PFSK-1 (cell line): Measurements from ENCODE around the gene FOXP4.

Source experiments
- FOXP2 ChIP-seq: optimal IDR thresholded peaks from 2 replicates; pipeline ENCODE3; 2011; ENCODE audit warnings: borderline replicate concordance, control low read depth, inconsistent platforms; ENCODE audit not compliant: insufficient read depth; ENCODE audit errors: extremely low read length, extremely low read depth
- POLR2AphosphoS5 ChIP-seq: IDR thresholded peaks from 2 replicates; pipeline ENCODE4 v1.6.1; 2012; ENCODE audit warnings: low read depth, mild to moderate bottlenecking, control low read depth, low read length, moderate library complexity
- SIN3A ChIP-seq: IDR thresholded peaks from 2 replicates; pipeline ENCODE4 v1.6.1; 2012; ENCODE audit warnings: mild to moderate bottlenecking, low read length, moderate library complexity, borderline replicate concordance; ENCODE audit not compliant: insufficient read depth
- TAF1 ChIP-seq: IDR thresholded peaks from 2 replicates; pipeline ENCODE4 v1.6.1; 2012; ENCODE audit warnings: low read length, control low read depth, borderline replicate concordance; ENCODE audit not compliant: insufficient read depth
- TF ChIP-seq, protein P1 (sequence below), 2 experiments: IDR thresholded peaks; 2 replicates each; pipeline versions ENCODE4 v1.6.1 to v1.8.0; 2011 to 2012; ENCODE audit warnings: low read depth in 2 of 2, low read length in 2 of 2, control low read depth in 1 of 2, inconsistent platforms in 1 of 2, mild to moderate bottlenecking in 1 of 2, moderate library complexity in 1 of 2; ENCODE audit not compliant: insufficient read depth in 1 of 2

Gene FOXP4

DNA sequence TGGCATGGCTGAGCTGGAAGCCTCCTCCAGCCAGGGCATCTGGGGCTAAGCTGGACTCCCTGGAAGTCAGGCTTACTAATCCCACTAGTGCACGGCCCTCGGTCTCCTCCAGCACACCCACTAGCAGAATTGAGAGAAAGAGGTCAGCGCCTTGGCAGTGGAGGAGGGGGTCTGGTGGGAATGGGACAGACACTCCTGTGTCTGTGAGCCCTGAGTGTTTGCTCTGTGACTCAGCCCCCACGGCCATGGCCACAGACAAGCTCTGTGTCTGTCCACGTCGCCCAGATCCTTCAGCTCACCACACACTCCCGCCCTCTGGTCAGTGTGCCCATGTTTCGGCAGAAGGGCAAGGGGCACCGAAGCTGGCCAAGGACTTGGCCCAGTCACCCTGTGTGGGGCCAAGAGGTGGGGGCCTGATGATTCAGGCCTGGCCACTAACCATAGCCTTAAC lies 100.9 kb downstream of the FOXP4 start:
- TF ChIP-seq, protein P1, sequence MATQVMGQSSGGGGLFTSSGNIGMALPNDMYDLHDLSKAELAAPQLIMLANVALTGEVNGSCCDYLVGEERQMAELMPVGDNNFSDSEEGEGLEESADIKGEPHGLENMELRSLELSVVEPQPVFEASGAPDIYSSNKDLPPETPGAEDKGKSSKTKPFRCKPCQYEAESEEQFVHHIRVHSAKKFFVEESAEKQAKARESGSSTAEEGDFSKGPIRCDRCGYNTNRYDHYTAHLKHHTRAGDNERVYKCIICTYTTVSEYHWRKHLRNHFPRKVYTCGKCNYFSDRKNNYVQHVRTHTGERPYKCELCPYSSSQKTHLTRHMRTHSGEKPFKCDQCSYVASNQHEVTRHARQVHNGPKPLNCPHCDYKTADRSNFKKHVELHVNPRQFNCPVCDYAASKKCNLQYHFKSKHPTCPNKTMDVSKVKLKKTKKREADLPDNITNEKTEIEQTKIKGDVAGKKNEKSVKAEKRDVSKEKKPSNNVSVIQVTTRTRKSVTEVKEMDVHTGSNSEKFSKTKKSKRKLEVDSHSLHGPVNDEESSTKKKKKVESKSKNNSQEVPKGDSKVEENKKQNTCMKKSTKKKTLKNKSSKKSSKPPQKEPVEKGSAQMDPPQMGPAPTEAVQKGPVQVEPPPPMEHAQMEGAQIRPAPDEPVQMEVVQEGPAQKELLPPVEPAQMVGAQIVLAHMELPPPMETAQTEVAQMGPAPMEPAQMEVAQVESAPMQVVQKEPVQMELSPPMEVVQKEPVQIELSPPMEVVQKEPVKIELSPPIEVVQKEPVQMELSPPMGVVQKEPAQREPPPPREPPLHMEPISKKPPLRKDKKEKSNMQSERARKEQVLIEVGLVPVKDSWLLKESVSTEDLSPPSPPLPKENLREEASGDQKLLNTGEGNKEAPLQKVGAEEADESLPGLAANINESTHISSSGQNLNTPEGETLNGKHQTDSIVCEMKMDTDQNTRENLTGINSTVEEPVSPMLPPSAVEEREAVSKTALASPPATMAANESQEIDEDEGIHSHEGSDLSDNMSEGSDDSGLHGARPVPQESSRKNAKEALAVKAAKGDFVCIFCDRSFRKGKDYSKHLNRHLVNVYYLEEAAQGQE (IDR thresholded peaks at IDR 0.05; ENCODE audit: insufficient read depth in 1 of 2, low read depth in 2 of 2, low read length in 2 of 2), result no peak
- TF ChIP-seq FOXP2 (no peak), SIN3A (no peak), TAF1 (no peak), POLR2AphosphoS5 (no peak)

DNA sequence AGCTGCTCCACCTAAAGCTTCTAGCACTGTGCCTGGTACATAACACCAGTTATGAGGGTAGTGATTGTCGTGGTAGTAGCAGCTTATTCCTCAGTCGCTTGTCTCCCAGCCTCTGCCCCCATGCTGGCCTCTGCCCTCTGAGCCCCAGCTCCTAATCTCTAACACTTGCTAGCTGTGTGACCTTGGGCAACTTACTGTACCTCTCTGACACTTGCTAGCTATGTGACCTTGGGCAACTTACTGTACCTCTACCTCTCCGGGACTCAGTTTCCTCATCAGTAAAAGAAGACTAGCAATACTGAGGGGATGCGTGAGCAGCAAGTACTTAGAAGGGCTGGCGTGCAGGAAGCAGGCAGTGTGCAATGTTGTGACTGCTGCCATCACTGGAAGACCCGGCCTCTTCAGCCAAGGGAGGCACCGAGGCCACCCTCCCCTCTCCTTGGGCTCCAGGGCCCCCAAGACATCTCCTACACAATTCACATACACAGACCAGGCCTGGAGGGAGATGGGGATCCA lies 101.9 kb downstream of the FOXP4 start:
- no peak for TF ChIP-seq SIN3A
- no peak for TF ChIP-seq TAF1
- TF ChIP-seq, protein P1 (IDR thresholded peaks at IDR 0.05; ENCODE audit: insufficient read depth in 1 of 2, low read depth in 2 of 2, low read length in 2 of 2), result no peak
- no peak for TF ChIP-seq FOXP2

DNA sequence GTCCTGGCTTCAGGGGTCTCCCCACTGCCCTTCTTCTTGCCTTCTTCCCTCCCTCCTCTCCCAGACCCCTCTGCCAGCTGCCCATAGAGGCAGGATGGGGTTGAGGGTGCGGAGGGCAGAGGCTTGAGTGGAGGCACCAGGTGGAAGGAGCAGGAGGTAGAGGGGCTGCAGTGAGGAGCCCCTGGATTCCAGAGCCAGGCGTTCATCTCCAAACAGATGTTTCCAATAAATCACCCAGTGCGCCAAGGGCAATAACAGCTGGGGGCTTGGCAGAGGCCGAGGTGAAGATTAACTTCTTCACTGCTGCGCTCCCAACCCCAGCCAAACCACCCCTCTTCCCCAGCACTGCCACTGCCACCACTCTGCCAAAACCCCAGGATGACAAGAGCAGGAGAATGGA lies 102.7 kb downstream of the FOXP4 start:
- TF ChIP-seq POLR2AphosphoS5 (no peak), TAF1 (no peak), FOXP2 (no peak), SIN3A (no peak)
- TF ChIP-seq, protein P1 (IDR thresholded peaks at IDR 0.05; ENCODE audit: insufficient read depth in 1 of 2, low read depth in 2 of 2, low read length in 2 of 2), result no peak

DNA sequence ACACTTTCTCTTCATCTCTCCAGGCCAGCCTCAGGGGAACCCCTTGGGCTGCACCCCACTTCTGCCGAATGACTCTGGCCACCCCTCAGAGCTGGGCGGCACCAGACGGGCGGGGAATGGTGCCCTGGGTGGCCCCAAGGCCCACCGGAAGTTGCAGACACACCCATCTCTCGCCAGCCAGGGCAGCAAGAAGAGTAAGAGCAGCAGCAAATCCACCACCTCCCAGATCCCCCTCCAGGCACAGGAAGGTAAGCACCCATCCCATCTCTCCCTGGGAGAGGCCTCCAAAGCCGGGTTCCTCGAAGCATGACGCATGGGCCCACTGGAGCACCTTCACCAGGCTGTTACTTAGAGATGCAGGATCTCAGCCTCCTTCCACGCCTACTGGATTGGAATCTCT lies 103.4 kb downstream of the FOXP4 start:
- TF ChIP-seq, protein P1 (IDR thresholded peaks at IDR 0.05; ENCODE audit: insufficient read depth in 1 of 2, low read depth in 2 of 2, low read length in 2 of 2), result no peak
- TF ChIP-seq FOXP2 (no peak), POLR2AphosphoS5 (no peak), SIN3A (no peak), TAF1 (no peak)

DNA sequence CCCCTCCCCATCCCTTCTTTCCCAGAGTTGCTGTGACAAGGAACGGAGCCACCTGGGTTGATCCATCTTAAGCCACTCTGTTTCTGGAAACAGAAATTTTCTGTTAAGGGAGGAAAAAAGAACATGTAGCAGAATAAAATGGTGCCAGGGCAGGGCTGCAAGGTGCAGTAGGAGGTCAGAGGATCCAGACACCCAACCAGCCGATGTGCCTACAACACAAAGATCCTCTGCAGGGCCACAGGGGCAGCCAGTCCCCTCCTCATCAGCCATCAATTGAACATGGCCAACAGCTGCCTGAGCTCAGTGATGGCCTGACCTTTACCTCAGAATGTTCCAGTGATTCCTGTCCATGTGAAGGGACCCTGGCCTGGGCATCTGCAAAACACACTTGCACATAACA lies 103.9 kb downstream of the FOXP4 start:
- TF ChIP-seq, protein P1 (IDR thresholded peaks at IDR 0.05; ENCODE audit: insufficient read depth in 1 of 2, low read depth in 2 of 2, low read length in 2 of 2), result no peak
- TF ChIP-seq SIN3A (no peak), POLR2AphosphoS5 (no peak), FOXP2 (no peak), TAF1 (no peak)
